H9 (cell line): Measurements from ENCODE around the gene CIT. TPM values are rescaled to one million over a fixed set of nuclear protein-coding genes. Genes with fewer than 3 reads are reported as not detected.

ENCODE experiments used
- DNase-seq: peaks from one replicate; pipeline ENCODE4 v3.0.0-alpha.2; 2017
- H2AFZ ChIP-seq: one replicate; pipeline ENCODE4 v1.6.1; 2013; ENCODE audit warnings: mild to moderate bottlenecking, low read length, control low read depth, moderate library complexity
- H2AK5ac ChIP-seq: 2 replicates; pipeline ENCODE4 v1.6.1; 2013; ENCODE audit warnings: low read length, control low read depth, mixed read lengths; ENCODE audit not compliant: insufficient read length
- H2BK120ac ChIP-seq: one replicate; pipeline ENCODE4 v1.6.1; 2013; ENCODE audit warnings: low read depth, mild to moderate bottlenecking, low read length, control low read depth, inconsistent platforms; ENCODE audit not compliant: poor library complexity, severe bottlenecking
- H2BK12ac ChIP-seq: 2 replicates; pipeline ENCODE4 v1.6.1; 2013; ENCODE audit warnings: low read length, control low read depth, mixed read lengths, low read depth; ENCODE audit not compliant: insufficient read length
- H2BK15ac ChIP-seq: 2 replicates; pipeline ENCODE4 v1.6.1; 2013; ENCODE audit warnings: low read depth, low read length, control low read depth
- H2BK20ac ChIP-seq: one replicate; pipeline ENCODE4 v1.6.1; 2013; ENCODE audit warnings: low read depth, mild to moderate bottlenecking, low read length, control low read depth, inconsistent platforms; ENCODE audit not compliant: poor library complexity, severe bottlenecking
- H2BK5ac ChIP-seq: 2 replicates; pipeline ENCODE4 v1.6.1; 2013; ENCODE audit warnings: low read length, control low read depth, mixed read lengths; ENCODE audit not compliant: insufficient read length
- H3K14ac ChIP-seq: 2 replicates; pipeline ENCODE4 v1.6.1; 2013; ENCODE audit warnings: low read length, control low read depth; ENCODE audit not compliant: insufficient read depth
- H3K18ac ChIP-seq: 2 replicates; pipeline ENCODE4 v1.6.1; 2013; ENCODE audit warnings: low read depth, mild to moderate bottlenecking, mixed read lengths, low read length, control low read depth; ENCODE audit not compliant: insufficient read length
- H3K23ac ChIP-seq: 2 replicates; pipeline ENCODE4 v1.6.1; 2013; ENCODE audit warnings: low read length, control low read depth, mixed read lengths, low read depth; ENCODE audit not compliant: insufficient read length
- H3K23me2 ChIP-seq: 2 replicates; pipeline ENCODE4 v1.6.1; 2013; ENCODE audit warnings: low read depth, mild to moderate bottlenecking, mixed read lengths, low read length, control low read depth; ENCODE audit not compliant: insufficient read length, poor library complexity, severe bottlenecking
- H3K27ac ChIP-seq: 2 replicates; pipeline ENCODE4 v1.5.1; 2013; ENCODE audit warnings: low read length, control low read depth, mixed read lengths, low read depth; ENCODE audit not compliant: insufficient read length
- H3K27me3 ChIP-seq: 2 replicates; pipeline ENCODE4 v1.6.1; 2013; ENCODE audit warnings: low read length, control low read depth, inconsistent platforms; ENCODE audit not compliant: insufficient read depth
- H3K4ac ChIP-seq: 2 replicates; pipeline ENCODE4 v1.6.1; 2013; ENCODE audit warnings: low read depth, mild to moderate bottlenecking, control low read depth, inconsistent platforms, low read length, moderate library complexity
- H3K4me1 ChIP-seq: 2 replicates; pipeline ENCODE4 v1.6.1; 2013; ENCODE audit warnings: low read length, control low read depth, inconsistent platforms; ENCODE audit not compliant: insufficient read depth
- H3K4me2 ChIP-seq: 2 replicates; pipeline ENCODE4 v1.6.1; 2013; ENCODE audit warnings: low read length, control low read depth, mixed read lengths; ENCODE audit not compliant: insufficient read length, insufficient read depth
- H3K56ac ChIP-seq: 2 replicates; pipeline ENCODE4 v1.6.1; 2013; ENCODE audit warnings: low read depth, mild to moderate bottlenecking, mixed read lengths, low read length, control low read depth; ENCODE audit not compliant: insufficient read length
- H3K79me1 ChIP-seq: 2 replicates; pipeline ENCODE4 v1.6.1; 2013; ENCODE audit warnings: low read depth, mild to moderate bottlenecking, moderate library complexity, low read length, control low read depth, inconsistent platforms; ENCODE audit not compliant: insufficient read depth, poor library complexity, severe bottlenecking
- H3K79me2 ChIP-seq: 2 replicates; pipeline ENCODE4 v1.6.1; 2013; ENCODE audit warnings: low read length, control low read depth, inconsistent platforms; ENCODE audit not compliant: insufficient read depth
- H3K9ac ChIP-seq: 2 replicates; pipeline ENCODE4 v1.6.1; 2013; ENCODE audit warnings: low read length, control low read depth, mixed read lengths; ENCODE audit not compliant: insufficient read length; ENCODE audit errors: extremely low read depth
- H3K9me3 ChIP-seq: one replicate; pipeline ENCODE4 v1.6.1; 2013; ENCODE audit warnings: low read depth, low read length, inconsistent platforms; ENCODE audit not compliant: control insufficient read depth
- H3T11ph ChIP-seq: one replicate; pipeline ENCODE4 v1.6.1; 2013; ENCODE audit warnings: mild to moderate bottlenecking, low read length, control low read depth, inconsistent platforms
- H4K20me1 ChIP-seq: one replicate; pipeline ENCODE4 v1.6.1; 2013; ENCODE audit not compliant: control insufficient read depth, insufficient read length, insufficient read depth
- H4K5ac ChIP-seq: 2 replicates; pipeline ENCODE4 v1.6.1; 2013; ENCODE audit warnings: low read depth, mild to moderate bottlenecking, mixed read lengths, low read length, control low read depth; ENCODE audit not compliant: insufficient read length
- H4K8ac ChIP-seq: replicated peaks from 2 replicates; pipeline ENCODE4 v1.6.1; 2013; ENCODE audit warnings: low read length, control low read depth, mixed read lengths, low read depth; ENCODE audit not compliant: insufficient read length
- H4K91ac ChIP-seq: 2 replicates; pipeline ENCODE4 v1.6.1; 2013; ENCODE audit warnings: low read depth, mild to moderate bottlenecking, moderate library complexity, mixed read lengths, low read length, control low read depth; ENCODE audit not compliant: insufficient read length
- H3K27ac Mint-ChIP-seq, 3 experiments: 2 replicates in 2 of 3; 3 replicates in 1 of 3; pipeline ENCODE4 v1.8.0; 2020 to 2021; ENCODE audit warnings: mixed read lengths in 3 of 3, mild to moderate bottlenecking in 1 of 3, moderate library complexity in 1 of 3
- H3K27me3 Mint-ChIP-seq: 2 replicates; pipeline ENCODE4 v1.8.0; 2021; ENCODE audit warnings: low read depth, mild to moderate bottlenecking, moderate library complexity, mixed read lengths
- H3K36me3 Mint-ChIP-seq, 3 experiments: 2 replicates in 2 of 3; 3 replicates in 1 of 3; pipeline ENCODE4 v1.8.0; 2020 to 2021; ENCODE audit warnings: low read depth in 3 of 3, mixed read lengths in 3 of 3; ENCODE audit not compliant: insufficient read depth in 1 of 3
- H3K4me1 Mint-ChIP-seq, 2 experiments: 2 replicates each; pipeline ENCODE4 v1.8.0; 2020; ENCODE audit warnings: mixed read lengths in 2 of 2
- H3K4me3 Mint-ChIP-seq, 2 experiments: 2 replicates in 1 of 2; 3 replicates in 1 of 2; pipeline ENCODE4 v1.8.0; 2020 to 2021; ENCODE audit warnings: mild to moderate bottlenecking in 2 of 2, mixed read lengths in 2 of 2, moderate library complexity in 1 of 2
- H3K9me3 Mint-ChIP-seq, 2 experiments: 2 replicates in 1 of 2; 3 replicates in 1 of 2; pipeline ENCODE4 v1.8.0; 2020; ENCODE audit warnings: mild to moderate bottlenecking in 2 of 2, mixed read lengths in 2 of 2, moderate library complexity in 1 of 2
- WGBS: extraction: QIAGEN DNeasy Blood & Tissue Kit; methylation state at CpG from one replicate; pipeline ENCODE4 v1.1.7; 2013; ENCODE audit warnings: missing lambda C conversion rate, low lambda C conversion rate, mixed read lengths; ENCODE audit not compliant: insufficient read length; ENCODE audit errors: extremely low coverage; 5-methylcytosine and 5-hydroxymethylcytosine counted together
- total RNA-seq: library from RNA; stranded (reverse); gene quantifications from 2 replicates; pipeline ENCODE4 v1.2.1, GENCODE V29; 2021
- TF ChIP-seq, protein P1 (sequence below): fragments of 200-600 bp; sonication (generic); conservative IDR thresholded peaks from 3 replicates; pipeline ENCODE4 v1.8.0; 2021; ENCODE audit warnings: antibody characterized with exemption, mild to moderate bottlenecking

CIT gene
- total RNA-seq, 1 experiment from 2014 or later: 55.3 TPM

- Mint-ChIP-seq H3K9me3 (no peaks in the 10 kb centered on the region), H3K27me3 (no peaks in the 10 kb centered on the region), H3K4me1 (no peaks in the 10 kb centered on the region), H3K4me3 (no peak overlapping the region), H3K27ac (no peak overlapping the region), H3K36me3 (peaks cover 30 to 88% (median 84%) of the 10 kb centered on the region in 3 experiments; a peak in 6 of 7 replicates)
- H4K5ac ChIP-seq: no peak overlapping the region
- H3K79me2 ChIP-seq: no peaks in the 10 kb centered on the region
- WGBS: no CpG with 5 or more reads among the region's 2 CpGs
- no peaks in the 10 kb centered on the region for H3K4me1 ChIP-seq
- H4K91ac ChIP-seq: no peak overlapping the region
- no peaks in the 10 kb centered on the region for H3K79me1 ChIP-seq
- H3T11ph ChIP-seq: no peak overlapping the region
- H3K27me3 ChIP-seq: no peaks in the 10 kb centered on the region
- no peak overlapping the region for H3K14ac ChIP-seq
- H3K27ac ChIP-seq: no peak overlapping the region
- H2BK15ac ChIP-seq: no peak overlapping the region
- no peaks in the 10 kb centered on the region for H3K9me3 ChIP-seq
- H3K4ac ChIP-seq: no peak overlapping the region
- H3K9ac ChIP-seq: no peak overlapping the region
- DNase-seq: no peak
- no peak overlapping the region for H2BK12ac ChIP-seq
- H3K56ac ChIP-seq: no peak overlapping the region
- H2AK5ac ChIP-seq: no peak overlapping the region
- no peak overlapping the region for H2AFZ ChIP-seq
- H3K23ac ChIP-seq: no peak overlapping the region
- peaks cover 3% of the 10 kb centered on the region for H4K20me1 ChIP-seq
- no peak overlapping the region for H4K8ac ChIP-seq
- H2BK120ac ChIP-seq: no peak overlapping the region
- TF ChIP-seq, protein P1, sequence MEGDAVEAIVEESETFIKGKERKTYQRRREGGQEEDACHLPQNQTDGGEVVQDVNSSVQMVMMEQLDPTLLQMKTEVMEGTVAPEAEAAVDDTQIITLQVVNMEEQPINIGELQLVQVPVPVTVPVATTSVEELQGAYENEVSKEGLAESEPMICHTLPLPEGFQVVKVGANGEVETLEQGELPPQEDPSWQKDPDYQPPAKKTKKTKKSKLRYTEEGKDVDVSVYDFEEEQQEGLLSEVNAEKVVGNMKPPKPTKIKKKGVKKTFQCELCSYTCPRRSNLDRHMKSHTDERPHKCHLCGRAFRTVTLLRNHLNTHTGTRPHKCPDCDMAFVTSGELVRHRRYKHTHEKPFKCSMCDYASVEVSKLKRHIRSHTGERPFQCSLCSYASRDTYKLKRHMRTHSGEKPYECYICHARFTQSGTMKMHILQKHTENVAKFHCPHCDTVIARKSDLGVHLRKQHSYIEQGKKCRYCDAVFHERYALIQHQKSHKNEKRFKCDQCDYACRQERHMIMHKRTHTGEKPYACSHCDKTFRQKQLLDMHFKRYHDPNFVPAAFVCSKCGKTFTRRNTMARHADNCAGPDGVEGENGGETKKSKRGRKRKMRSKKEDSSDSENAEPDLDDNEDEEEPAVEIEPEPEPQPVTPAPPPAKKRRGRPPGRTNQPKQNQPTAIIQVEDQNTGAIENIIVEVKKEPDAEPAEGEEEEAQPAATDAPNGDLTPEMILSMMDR: no peak
- H3K18ac ChIP-seq: no peak overlapping the region
- no peaks in the 10 kb centered on the region for H3K23me2 ChIP-seq
- H2BK5ac ChIP-seq: no peak overlapping the region
- no peak overlapping the region for H2BK20ac ChIP-seq
- H3K4me2 ChIP-seq: no peak overlapping the region
These were observed 118.9 kb downstream of the CIT start for GRCh38 chr12:119758234-119758633.
